Cardiac septum (tissue), 1 donor: ENCODE measurements around the gene USP47. TPM values are rescaled to one million over a fixed set of nuclear protein-coding genes. Genes with fewer than 3 reads are reported as not detected.

Source experiments
- DNase-seq: peaks from one replicate; pipeline ENCODE4 v3.0.0-alpha.2; 2020; ENCODE audit warnings: low spot score
- intact Hi-C: fragments of 100-400 bp; cut with DNase I; formaldehyde crosslinking; loops from one replicate; pipeline ENCODE4 v1.14.0; 2022
- total RNA-seq: library from RNA; stranded (reverse); fragmentation: NEBNext Ultra II Directional; extraction: Animal tissue kit (Norgen Biotek cat#: 25700); gene quantifications from one replicate; pipeline ENCODE4 v1.2.1, GENCODE V29; 2021
- donor health status: DM: no; HTN: no; CAD: no.

Gene USP47
- total RNA-seq, 1 donor from 2014 or later, result 61.6 TPM

DNA sequence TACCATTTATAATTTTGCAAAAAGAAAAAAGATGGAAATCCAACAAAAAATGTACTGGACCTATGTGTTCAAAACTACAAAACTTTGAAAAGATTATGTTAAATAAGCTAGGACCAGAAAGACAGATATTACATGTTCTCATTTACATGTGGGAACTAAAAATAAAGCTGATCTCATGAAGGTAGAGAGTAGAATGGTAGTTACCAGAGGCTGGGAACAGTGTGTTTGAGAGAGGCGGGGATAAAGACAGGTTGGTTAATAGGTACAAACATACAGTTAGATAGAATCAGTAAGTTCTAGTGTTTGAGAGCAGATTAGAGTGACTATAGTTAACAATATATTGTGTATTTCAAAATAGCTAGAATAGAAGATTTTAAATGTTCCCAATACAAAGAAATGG lies 71.6 kb downstream of the USP47 start:
- intact Hi-C loops, result no loop called here
- no peak for DNase-seq

DNA sequence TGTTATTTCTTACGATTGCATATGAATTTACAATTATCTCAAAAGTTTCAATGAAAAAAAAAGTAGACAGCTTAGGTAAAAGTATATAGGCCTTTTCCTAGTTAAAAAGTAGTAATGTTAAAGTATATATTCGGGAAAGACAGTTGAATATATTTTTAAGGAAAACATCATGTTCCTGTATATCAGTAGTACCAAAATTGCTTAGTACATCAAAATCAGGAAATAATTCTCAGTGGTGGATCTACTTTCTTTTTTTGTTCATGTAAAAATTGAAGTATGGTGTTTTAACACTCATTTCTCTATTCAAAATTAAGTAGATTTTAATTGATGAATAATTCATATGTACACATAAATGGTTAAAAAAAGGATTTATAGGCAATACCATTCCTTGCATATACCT lies 73.9 kb downstream of the USP47 start:
- intact Hi-C loops, result no loop called here
- DNase-seq, result no peak

DNA sequence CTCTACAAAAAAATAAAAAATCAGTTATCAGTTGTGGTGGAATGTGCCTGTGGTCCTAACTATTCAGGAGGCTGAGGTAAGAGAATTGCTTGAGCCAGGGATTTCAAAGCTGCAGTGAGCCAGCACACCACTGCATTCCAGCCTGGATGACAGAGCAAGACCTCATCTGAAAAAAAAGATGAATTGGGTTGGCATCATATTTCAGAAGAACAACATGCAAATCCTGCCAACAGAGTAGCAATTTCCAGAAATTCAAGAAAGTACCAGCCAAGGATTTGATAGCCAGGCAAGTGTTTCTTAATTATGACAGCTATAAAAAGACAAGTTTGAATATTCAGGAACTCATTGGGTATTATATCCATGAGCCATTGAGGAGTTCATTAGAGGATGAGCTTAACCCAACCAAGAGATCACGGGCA lies 75.2 kb downstream of the USP47 start:
- intact Hi-C loops, result no loop called here
- DNase-seq, result no peak

DNA sequence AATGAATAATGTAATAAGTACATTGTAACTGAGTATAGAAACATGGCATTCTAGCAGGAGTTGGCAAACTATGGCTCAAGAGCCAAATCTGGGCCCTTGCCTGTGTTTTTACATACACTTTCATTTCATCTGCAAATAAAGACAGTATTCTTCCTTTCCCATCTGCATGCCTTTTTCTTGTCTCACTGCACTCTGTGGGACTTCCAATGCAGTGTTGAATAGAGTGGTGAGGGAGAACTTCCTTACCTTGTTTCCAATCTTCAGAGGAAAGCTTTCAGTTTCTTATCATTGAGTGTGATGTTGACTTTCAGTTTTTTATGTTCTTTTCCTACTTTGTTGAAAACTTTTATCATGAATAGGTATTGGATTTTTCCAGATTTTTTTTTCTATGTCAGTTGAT lies 82.1 kb downstream of the USP47 start:
- intact Hi-C loops, result no loop called here
- no peak for DNase-seq

DNA sequence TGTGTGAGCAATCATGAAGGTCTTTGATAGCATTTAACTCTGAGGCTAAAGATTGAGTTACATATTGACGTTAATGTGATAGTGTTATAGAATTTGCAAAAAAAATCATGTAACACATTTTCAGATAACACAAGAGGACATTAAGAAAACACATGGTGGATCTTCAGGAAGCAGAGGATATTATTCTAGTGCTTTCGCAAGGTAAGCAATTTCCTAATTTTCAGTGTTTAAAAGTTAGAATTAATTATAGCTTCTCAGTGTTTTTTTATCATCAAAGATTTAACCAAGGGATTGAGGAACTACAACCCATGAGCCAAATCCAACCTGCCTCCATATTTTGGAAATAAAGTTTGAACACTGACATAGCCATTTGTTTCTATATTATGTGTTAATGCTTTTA lies 88.1 kb downstream of the USP47 start:
- no peak for DNase-seq
- intact Hi-C loops, result loop anchor here (5.0 kb wide), 1 partner anchor 352 kb away; no protein-coding TSS in a partner anchor

DNA sequence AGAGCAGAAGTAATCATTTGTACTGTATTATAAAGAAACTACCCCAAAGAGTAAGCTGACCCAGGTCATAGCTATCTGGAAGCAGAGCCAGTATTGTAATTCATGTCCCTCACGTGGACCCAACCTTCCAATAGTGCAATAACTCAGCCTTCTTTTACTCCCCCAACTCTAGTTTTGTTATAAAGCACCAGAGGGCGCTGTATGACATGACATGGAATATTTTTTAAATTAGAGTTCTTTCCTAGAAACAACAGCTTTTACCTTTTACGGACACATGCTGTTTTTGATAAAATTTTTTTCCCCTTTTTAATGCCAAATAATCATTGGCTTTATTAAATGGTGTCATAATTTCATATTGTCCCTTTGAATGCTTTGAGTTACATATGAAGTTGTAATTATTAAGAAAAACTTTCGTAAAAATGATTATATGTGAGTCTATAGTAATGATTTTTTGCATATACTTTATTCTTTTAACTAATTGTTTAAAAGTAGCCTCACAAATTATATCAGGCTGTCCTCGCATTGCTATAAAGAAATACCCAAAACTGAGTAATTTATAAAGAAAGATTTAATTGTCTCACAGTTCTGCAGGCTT lies 89.8 kb downstream of the USP47 start:
- no peak for DNase-seq
- intact Hi-C loops, result loop anchor here (1.0 to 5.0 kb wide), 2 partner anchors 113 to 351 kb away; no protein-coding TSS in a partner anchor

DNA sequence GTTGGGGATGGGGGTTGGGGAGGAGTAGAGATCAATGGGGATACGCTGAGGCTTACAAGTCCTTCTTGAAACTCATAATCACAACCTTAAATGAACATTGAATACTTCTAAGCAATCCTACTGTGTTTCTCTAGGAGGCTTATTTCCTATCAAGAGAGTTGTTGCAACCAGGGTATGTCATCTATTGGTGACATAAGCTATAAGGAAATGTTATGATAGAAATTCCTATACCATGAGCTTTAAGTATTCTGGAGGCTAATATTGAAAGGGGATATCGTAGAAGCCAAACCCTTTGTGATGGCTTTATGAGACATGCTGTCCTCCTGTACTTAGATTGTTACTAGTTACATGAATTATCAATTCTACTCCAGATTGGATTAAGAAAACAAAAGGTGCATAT lies 93.8 kb downstream of the USP47 start:
- intact Hi-C loops, result no loop called here
- DNase-seq, result no peak

DNA sequence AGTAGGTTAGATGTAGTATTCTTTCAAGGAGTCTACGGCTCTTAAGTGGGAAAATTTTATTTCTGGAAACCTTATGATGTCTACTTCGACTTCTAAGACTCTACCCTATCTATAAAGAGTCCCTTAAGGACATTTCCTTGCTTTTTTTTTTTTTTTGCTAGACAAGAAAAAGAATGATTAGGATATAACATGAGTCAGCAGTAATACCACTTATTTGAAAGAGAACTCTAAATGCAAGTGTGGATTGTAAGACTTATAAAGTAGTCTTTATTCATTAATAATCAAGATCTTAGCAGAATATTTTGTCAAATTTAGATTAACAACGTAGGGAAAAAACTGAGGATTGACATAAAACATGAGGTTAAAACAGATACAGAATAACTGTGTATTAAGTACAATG lies 95.7 kb downstream of the USP47 start:
- intact Hi-C loops, result no loop called here

DNA sequence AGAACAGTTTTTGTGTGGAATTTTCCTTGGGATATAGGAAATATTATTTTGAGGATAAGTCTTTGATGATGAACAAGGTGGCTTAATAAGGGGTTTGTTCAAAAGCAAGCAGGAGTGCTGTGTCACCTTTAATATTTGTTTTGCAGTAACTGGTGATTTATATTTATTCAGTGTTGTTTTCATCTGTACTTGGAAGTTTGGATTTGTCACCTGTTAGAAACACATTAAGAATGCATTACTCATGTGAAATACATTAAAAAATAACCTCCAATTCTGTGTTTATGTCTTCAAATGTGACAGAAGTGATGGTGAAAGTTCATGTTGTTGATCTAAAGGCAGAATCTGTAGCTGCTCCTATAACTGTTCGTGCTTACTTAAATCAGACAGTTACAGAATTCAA lies 96.2 kb downstream of the USP47 start:
- DNase-seq, result no peak
- intact Hi-C loops, result no loop called here

More for the DNA sequence above, 95.7 kb downstream of the USP47 start:
- no peak for DNase-seq

DNA sequence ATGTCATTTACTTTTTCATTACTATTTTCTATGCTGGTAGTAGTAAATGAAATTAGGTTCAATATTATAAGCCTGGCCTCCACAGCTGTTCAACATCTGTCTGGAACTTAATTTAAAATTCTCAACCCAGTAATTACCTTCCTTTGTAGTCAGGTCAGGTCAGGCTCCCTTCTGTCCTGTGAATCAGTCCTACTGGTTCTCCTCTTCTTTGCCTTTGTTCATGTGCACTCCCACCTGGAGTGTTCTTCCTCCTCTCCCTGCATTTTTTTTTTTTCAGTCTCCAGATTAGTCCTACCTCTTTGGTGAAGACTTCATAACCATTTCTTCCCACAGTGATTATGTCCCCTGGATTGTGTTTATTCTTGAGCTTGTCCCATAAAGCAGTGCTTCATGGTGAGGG lies 98.8 kb downstream of the USP47 start:
- intact Hi-C loops, result no loop called here

DNA sequence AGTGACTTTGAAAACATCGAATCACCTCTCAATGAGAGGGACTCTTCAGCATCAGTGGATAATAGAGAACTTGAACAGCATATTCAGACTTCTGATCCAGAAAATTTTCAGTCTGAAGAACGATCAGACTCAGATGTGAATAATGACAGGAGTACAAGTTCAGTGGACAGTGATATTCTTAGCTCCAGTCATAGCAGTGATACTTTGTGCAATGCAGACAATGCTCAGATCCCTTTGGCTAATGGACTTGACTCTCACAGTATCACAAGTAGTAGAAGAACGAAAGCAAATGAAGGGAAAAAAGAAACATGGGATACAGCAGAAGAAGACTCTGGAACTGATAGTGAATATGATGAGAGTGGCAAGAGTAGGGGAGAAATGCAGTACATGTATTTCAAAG lies 100.9 kb downstream of the USP47 start:
- no peak for DNase-seq
- intact Hi-C loops, result no loop called here

More for the DNA sequence above, 98.8 kb downstream of the USP47 start:
- DNase-seq, result no peak

DNA sequence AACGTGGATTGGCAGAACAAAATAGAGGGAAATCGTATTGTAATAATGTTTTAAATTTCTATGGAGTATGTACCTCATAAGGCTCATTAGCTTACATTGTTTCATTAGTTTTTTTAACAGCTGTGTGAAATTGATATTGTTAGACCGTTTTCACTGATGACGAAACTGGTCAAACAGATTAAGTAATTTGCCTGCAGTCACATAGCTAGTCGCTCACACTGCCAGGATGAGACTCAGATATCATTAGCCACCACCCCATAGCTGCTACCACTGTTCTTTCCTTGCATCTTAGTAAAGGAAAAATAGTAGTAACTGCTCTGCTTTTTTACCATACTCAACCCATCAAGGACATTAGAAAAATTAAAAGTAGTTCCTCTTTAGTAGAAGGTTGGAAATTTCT lies 102.7 kb downstream of the USP47 start:
- intact Hi-C loops, result no loop called here
- DNase-seq, result no peak

DNA sequence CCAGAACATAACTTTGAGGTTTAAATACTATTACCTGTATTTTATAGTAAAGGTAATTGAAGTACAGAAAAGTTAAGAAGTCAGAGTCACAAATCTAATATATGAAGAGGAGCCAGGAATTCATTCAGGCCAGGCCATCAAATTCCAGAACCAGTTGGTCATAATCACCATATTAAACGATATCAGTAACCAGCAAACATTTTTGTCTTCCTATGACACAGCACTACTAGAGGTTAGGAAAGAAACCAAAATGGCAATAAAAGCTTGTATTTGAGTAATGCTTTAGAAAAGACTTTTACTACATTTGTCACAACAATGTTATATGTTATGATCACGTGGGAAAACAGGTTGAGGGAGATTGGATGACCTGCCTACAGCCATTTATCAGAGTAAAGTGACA lies 104.4 kb downstream of the USP47 start:
- intact Hi-C loops, result no loop called here
- DNase-seq, result no peak

DNA sequence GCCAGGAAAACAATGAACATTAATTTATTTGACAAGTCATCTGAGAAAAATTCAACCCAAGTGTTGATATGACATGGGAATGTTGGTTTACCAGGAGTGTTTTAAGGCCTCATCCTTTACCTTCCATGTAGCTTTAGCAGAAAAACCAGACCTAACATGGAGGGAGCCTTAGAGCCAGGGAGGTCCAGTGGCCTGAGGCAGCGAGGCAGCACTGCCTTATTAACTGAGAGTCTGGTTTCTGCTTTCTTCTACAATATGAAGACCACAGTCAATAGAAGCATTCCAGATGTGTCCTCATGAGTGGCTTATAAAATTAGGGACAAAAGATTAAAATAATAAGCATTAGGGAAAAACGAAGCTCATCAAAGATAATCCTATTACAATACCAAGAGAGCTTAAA lies 105.1 kb downstream of the USP47 start:
- no peak for DNase-seq
- intact Hi-C loops, result no loop called here

DNA sequence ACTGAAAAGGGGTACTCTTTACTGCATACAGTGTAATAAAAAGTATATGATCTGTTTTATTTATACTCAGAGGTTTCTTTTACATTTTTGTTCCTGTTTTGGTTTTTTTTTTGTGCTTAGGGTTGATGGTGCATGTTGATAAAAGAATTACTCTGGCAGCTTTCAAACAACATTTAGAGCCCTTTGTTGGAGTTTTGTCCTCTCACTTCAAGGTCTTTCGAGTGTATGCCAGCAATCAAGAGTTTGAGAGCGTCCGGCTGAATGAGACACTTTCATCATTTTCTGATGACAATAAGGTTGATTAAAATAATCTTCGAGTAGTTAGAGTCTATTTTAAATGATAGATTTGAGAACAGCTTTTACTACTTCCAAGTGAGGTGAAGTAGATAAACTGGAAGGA lies 106.1 kb downstream of the USP47 start:
- DNase-seq, result no peak
- intact Hi-C loops, result no loop called here

DNA sequence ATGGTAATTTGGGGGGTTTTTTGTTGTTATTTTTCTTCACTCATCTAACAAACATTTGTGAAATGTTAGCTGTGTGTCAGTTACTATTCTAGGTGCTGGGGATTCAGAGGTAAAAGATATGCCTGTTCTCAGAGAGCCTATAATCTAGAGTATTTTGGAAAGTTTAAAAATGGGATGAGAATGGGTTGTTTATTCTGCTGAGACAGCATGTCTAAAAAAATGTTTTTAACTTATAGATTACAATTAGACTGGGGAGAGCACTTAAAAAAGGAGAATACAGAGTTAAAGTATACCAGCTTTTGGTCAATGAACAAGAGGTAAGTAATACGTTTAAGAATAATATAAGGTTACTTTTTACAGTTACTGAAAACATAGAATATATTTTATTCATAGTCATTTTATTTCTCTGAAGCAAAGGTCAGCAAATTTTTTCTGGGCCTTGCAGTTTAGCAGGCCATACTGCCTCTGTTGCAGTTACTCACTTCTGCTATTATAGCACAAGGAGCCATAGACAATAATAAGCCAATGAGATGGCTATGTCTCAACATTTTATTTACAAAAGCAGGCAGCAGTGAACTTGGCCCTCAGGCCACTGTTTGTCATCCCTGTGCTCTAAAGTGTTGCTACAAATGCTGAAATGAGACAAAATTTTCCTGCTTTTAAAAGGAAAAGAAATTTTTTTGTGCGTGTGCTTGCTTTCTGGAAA lies 106.6 kb downstream of the USP47 start:
- no peak for DNase-seq
- intact Hi-C loops, result no loop called here

DNA sequence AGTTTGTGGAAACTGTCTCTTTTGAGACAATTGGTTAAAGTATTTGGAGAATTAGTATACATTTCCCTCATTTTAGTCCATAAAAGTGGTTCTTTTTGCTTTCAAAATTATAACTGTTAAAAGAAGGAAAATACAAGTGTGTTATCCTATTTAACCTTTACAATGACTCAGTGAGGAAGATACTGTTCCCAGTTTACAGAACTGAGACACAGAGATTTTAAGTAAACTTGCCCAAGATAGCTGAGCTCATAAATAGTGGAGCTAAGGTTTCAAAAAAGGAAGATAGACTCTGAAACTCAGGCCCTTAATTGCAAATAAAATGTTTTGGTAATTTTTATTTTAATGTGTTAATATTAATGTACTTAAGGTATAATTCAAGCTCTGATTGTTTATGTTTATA lies 107.7 kb downstream of the USP47 start:
- DNase-seq, result no peak
- intact Hi-C loops, result no loop called here

DNA sequence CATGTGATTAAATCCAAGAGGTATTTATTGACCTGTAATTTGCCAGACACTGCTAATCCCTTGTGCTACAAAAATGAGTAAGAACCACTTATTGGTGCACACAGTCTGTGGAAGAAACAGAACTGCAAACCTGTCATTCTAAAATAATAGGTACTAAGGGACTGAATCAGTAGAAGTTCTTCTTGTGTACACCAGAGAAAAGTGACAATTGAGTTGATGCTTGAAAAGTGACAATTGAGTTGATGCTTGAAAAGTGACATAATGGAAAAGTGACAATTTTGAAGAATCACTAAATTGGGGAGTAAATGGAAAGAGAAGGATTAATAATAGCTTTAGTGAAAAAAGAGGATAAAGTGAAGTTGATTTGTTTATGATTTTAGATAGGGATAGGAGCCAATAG lies 110.3 kb downstream of the USP47 start:
- intact Hi-C loops, result no loop called here
- DNase-seq, result no peak

DNA sequence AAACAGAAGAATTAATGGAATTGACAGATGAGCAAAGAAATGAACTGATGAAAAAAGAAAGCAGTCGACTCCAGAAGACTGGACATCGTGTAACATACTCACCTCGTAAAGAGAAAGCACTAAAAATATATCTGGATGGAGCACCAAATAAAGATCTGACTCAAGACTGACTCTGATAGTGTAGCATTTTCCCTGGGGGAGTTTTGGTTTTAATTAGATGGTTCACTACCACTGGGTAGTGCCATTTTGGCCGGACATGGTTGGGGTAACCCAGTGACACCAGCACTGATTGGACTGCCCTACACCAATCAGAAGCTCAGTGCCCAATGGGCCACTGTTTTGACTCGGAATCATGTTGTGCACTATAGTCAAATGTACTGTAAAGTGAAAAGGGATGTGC lies 114.2 kb downstream of the USP47 start:
- DNase-seq, result no peak
- intact Hi-C loops, result no loop called here

DNA sequence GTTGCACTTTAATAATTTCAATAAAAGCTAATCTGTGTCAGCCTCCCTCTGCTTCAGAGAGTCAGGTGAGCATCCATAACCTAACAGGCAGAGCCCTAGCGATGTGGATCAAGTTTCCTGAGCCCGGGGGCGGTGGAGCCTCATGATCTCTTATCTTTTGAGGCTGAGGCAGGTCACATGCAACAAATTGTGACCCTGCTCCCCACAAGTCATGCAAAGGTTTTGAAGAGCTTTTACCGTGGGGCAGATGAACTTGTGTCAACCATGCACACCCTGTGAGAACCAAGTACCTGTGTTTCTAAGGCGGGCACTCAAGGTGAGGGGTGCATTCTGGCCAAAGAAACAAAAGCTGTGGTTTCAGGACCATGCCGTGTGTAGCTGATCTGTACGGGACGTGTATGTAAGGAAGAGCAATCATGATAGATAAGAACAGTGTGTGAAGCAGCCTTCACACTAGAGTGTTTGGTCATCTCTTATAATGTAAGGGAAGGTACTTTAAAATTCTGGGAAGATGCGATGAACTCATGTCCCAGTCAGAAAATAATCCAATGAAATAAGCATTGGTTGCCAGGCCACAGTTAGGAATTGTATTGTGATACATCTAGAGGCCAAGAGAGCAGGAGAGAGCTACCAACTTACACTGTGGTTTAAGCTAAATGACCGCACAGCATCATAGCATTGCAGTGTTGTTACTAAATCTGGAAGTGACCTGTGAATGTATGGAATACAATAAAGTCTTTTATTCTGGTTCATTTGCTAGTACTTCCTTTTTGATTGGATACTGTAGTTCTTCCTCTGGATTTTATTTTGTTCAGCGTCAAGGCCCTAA lies 116.8 kb downstream of the USP47 start:
- intact Hi-C loops, result no loop called here
- DNase-seq, result no peak

DNA sequence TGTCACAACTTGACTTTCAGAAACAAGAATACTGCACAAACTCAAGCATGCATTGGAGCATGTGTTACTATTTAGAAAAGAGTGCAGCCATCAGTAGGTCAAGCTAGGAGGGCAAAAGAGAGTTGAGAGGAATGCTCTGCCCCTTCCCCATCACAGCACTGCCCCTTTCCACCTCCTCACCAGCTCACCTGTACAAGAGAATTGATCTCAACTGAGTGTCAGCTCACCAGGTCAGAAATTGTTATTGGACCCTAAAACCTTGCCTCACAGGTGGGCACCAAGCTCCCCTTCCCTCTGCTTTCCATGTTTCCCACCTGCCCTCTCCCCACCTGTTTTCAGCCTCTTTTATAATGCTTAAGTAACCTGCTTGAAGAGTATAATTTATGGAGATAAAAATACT lies 117.8 kb downstream of the USP47 start:
- intact Hi-C loops, result no loop called here
- no peak for DNase-seq
